HG03066 (cell line): ENCODE data around the gene PARVB.

Experiments
- ATAC-seq: cut with Tn5 transposase; IDR thresholded peaks from one replicate; pipeline ENCODE4 v1.9.1; 2021; ENCODE audit warnings: low read depth; ENCODE audit not compliant: unreplicated experiment

The PARVB gene

DNA sequence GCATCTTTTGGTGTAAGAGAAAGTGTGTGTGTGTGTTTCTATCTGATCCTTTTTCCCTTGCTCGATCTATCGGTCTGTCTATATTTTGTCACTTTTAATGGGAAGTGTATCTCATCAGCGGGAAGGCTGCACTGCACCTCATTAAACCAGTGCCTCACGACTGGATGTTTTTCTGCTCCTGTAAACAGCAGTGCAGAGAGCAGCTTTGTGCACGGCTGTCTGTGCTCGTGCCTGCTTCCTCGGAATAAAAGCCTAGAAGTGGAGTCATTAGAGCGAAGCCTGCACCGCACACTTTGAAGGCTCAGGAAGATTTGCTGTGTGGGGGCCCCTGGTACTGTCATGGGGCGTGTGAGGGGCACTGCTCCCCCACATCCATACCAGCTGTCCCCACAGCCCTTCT, 129.6 kb downstream of the PARVB start:
- ATAC-seq: no peak

DNA sequence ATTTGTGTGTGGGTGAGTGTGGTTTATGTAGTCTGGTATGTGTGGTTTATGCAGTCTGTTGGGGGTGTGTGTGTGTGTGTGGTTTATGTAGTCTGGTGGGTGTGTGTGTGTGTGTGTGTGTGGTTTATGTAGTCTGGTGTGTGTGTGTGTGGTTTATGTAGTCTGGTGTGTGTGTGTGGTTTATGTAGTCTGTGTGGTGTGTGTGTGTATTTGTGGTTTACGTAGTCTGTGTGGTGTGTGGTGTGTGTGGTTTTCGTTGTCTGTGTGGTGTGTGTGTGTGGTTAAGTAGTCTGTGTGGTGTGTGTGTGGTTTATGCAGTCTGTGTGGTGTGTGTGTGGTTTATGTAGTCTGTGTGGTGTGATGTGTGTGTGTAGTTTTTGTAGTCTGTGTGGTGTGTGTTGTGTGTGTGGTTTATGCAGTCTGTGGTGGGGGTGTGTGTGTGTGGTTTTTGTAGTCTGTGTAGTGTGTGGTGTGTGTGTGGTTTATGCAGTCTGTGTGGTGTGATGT, 130.4 kb downstream of the PARVB start:
- ATAC-seq: no peak

- ATAC-seq: no peak
Measured at GRCh38 chr22:44155115-44155514, 131.0 kb downstream of the PARVB start.

DNA sequence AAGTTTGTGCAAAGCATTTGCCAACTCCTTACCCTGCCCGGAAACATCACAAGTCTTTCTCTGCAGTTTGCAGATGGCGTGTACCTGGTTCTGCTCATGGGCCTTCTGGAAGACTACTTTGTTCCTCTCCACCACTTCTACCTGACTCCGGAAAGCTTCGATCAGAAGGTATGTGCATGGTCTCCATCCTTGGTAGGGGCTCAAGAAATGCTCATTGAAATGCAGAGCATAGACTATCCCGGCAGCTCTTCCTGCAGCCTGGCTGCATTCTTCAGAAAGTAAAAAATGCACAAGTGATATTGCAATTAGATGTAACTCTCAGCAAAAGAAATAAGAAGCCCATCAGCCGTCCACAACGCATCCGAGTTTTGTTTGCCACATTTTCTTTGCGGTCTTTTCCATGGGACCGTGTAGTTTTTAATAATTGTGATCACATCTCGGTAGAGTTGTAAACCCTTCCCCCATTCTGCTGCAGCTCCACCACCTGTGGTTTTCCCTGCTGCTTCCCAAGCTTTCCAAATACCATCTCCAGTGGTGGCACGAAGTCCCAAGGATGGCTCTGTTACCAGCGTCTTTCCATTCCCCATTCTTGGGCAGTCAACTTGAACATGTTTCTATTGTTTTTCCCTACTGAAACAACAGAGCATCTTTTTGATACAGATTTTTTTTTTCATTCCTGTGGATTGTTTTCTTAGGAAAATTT, 134.0 kb downstream of the PARVB start:
- no peak for ATAC-seq

DNA sequence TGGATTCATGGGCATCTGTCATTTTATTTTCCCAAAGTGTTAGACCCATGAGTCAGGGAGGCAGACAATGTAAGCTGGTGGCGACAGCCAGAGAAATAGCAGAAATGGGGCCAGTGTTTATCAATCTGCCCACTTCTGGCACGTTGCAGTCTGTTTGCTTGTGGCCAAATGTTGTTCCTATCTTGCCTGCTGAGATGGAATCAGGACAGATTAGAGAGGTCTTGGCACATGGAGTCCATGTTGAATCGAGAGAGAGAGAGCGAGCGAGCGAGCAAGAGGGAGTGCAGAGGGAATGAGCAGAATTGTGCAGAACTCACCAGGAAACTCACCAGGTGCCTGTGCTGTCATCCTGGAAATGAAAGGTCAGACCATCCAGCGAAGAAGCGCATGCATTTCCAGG, 134.7 kb downstream of the PARVB start:
- no peak for ATAC-seq

DNA sequence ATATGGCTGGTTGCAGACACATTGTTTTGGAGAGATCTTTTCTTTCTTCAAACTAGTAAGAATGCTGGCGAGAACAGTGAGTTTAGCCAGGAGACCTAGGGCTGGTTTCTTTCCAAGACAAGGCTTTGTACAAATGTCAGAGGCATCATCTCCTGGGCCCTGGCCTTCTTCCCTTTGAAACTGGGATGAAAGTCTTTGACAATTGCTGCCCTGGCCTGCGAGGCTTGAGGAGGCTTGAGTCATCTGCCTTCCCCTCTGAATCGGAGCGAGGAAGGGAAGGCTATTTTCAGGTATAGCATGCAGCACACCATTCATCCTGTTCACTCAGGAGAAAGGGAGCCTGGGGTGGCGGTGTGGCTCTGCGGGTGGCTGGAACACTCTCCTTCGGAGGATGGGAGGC, 135.1 kb downstream of the PARVB start:
- no peak for ATAC-seq

GRCh38 chr22:44159811-44160210, 135.7 kb downstream of the PARVB start:
- ATAC-seq: no peak

GRCh38 chr22:44160421-44160820, 136.3 kb downstream of the PARVB start:
- no peak for ATAC-seq

DNA sequence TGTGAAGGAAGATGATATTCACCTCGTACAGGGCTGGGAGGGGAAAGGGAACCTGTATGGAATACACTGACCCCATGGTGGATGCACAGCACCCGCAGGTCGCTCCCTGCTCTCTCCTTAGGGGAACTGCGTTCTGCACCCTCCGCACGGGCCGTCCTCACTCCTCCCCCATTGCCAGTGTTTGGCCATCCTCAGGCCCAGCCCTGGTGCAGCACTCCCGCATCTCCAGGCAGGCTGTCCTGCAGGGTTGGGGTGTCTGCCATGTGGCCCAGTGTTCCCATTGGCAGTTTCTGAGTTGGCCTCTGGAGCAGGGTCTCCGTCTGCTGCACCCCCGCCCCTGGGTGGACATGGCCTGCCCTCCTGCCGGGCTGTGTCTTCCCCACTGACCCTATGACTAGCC, 137.6 kb downstream of the PARVB start:
- ATAC-seq: no peak

DNA sequence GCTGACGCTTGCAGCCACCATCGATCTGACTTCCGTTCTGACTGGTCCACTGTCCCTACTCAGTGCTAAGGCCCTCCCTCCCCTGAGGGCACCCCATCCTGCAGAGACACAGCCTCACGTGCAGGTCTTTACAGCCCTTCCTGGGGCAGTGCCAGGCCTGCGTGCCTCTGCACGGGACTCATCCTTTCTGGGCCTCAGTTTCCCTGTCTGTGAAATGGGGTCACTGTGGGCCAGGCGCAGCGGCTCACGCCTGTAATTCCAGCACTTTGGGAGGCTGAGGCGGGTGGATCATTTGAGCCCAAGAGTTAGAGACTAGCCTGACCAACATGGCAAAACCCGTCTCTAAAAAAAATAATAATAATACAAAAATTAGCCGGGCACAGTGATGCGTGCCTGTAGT, 138.9 kb downstream of the PARVB start:
- no peak for ATAC-seq

DNA sequence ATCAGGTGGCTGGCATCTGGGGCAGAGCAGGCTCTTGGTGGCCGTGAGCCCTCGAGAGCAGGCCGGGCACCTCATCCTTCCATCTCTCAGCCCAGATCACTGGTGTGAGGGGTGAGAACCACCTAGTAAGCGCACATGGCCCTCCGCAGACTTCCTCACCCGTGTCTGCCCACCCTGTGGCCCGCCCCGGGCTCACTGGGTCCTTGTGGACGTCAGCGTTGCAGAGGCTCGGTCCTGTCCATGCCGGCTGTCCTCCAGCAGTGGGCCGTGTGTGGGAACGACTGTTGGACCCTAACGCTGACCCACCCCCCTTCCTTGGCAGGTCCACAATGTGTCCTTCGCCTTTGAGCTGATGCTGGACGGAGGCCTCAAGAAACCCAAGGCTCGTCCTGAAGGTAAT, 139.4 kb downstream of the PARVB start:
- no peak for ATAC-seq

DNA sequence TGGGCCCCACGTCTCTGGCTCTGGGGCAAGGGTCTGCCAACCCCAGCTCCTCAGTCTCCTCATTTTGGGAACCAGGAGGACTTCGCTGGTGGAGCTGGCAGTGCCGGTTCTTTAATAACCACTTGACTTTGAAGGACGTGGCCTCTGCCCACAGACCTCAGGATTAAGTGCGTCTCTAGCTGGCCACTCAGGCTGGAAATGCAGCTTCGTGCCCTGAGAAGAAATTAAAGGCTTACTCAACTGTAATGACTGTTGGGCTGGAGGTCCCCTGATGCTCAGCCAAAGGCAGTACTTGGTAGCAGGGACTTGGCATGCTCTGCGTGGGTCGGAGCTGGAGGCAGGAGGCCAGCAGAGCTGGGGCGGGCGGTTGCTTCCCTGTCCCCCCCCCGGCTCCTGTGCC, 139.9 kb downstream of the PARVB start:
- ATAC-seq: no peak

- ATAC-seq: no peak
Measured at GRCh38 chr22:44165286-44165874, 141.3 kb downstream of the PARVB start.

- ATAC-seq: no peak
Measured at GRCh38 chr22:44166498-44167276, 142.6 kb downstream of the PARVB start.

DNA sequence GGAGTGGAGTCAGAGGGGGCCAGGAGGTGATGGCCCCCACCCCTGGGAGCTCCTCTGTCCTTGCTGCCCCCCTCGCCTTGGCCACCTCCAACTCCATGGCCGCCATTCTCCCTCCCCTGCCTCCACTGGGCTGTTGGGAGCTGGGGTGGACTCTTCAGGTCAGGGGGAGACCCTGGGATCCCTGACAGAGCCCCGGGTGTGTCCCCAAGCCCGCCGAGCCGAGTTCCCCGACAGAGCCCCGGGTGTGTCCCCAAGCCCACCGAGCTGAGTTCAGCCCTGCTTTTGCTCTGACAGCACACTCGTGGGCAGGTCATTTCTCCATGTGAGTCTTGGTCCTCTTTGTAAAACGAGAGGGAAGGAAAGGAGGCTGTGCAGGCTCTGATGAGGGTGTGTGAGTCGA, 143.4 kb downstream of the PARVB start:
- no peak for ATAC-seq

- no peak for ATAC-seq
Measured at GRCh38 chr22:44168206-44168605, 144.1 kb downstream of the PARVB start.

DNA sequence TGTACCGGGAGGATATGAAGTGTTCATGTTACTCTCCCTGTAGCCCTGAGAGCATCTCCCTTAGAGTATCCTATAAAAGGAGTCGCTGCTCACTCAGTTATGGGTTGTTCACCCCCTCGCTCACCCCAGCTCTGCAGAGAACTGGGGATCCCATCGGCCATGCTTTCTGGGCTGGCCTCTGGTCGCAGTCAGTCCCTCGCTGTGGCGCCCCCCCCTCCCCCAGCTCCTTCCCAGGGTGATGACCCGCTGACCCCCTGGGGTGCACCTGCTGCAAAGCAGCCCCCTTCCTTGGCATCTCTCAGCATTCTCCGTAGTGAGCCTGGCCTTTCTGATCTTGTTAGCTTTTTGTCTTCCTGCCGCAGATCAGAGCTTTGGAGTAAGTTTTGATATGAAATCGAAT, 146.4 kb downstream of the PARVB start:
- no peak for ATAC-seq

GRCh38 chr22:44171561-44171960, 147.5 kb downstream of the PARVB start:
- ATAC-seq: no peak

DNA sequence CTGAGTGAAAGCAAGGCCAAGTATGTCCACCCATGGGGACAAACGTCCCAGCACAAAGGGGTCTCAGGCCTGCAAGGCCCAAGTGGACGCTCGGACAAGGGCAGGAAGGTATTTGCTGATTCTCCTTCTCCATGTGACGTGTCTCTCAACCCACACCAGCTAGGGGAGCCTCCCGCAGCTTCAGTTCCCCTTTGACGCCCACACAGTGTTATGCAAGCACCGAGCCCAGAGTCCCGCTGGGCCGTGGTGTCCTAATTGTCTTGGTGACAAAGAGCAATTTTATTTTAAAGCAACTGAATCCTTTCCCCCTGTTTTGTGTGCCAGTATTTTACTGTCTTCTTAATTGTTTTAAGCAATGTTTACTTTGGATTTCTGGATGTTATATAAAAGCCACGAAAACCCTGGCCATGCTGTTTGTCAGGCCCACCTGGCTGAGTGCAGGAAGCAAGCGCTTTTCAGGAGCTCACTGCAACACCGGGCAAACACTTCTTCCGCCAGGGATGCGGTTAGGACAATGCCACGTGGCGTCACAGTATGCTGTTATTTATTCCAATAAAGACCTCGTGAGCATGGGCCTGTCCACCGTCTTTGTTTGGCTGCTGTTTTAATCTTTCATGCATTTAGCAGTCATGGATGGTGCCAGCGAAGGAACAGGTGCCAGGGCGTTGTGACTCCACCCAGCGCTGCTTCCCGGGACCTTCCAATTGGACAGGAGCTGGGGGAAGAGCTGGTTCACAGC, 148.4 kb downstream of the PARVB start:
- peak; percentile 85 for ATAC-seq

DNA sequence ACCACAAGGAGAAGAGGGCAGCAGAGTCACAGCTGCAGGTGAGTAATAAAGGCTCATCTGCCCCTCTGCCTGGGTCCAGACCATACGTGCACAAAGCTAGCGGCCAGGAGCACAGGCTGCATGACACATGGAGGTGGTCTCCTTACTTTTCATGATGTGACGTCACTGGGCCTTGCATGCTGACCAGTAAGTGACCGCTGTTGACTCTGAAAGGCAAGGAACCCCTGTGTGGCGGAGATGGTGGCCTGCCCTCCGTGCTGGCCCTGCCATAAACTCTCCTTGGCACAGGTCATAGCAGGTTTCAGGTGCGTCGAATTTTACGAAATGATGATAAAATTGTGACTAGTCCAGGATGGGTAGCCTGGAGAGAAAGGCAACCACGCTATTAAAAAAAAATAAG, 149.1 kb downstream of the PARVB start:
- ATAC-seq: no peak

- no peak for ATAC-seq
Measured at GRCh38 chr22:44175676-44176075, 151.6 kb downstream of the PARVB start.
